ENCODE results near the gene P3R3URF. TPM values are rescaled to one million over a fixed set of nuclear protein-coding genes. Genes with fewer than 3 reads are reported as not detected.

Gene P3R3URF
- total and polyA plus RNA-seq, 9 of the 15 experiments (the other 6 are each of a cell fraction or from before 2014, with no cell fraction given), result not detected

DNA sequence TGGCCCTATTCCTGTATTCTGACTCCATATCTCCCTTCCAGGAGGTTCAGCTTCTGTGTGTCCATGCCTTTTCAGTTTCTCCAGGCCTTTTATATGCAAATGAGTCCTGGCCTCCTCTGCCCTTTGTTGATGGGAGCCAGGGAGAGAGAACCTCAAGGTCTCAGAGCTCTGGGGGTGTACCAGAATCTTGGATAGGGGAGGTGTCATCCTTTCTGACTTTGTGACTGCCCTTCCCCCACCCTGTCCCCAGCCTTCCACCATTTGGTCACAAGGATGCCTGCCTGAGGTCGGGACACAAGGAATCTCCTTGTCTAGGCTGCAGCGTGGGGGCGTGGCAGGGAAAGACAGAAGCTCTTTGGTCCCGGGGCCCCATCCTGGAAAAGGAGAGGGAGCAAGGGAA is 45.5 kb upstream of the P3R3URF start:
- TF ChIP-seq COPS2 (conservative IDR thresholded peaks at IDR 0.05), result no peak
- TF ChIP-seq ZNF174 (CRISPR knock-in tag; IDR thresholded peaks at IDR 0.05), result no peak
- TF ChIP-seq ZNF224 (CRISPR knock-in tag; IDR thresholded peaks at IDR 0.05), result no peak
- TF ChIP-seq ZNF583 (CRISPR knock-in tag; IDR thresholded peaks at IDR 0.05), result no peak
- no peak for TF ChIP-seq JUN (IDR thresholded peaks at IDR 0.05; ENCODE audit: borderline replicate concordance, low read depth, low read length)
- TF ChIP-seq JUN (CRISPR knock-in tag; IDR thresholded peaks at IDR 0.05; ENCODE audit: borderline replicate concordance), result no peak
- TF ChIP-seq, protein P1, sequence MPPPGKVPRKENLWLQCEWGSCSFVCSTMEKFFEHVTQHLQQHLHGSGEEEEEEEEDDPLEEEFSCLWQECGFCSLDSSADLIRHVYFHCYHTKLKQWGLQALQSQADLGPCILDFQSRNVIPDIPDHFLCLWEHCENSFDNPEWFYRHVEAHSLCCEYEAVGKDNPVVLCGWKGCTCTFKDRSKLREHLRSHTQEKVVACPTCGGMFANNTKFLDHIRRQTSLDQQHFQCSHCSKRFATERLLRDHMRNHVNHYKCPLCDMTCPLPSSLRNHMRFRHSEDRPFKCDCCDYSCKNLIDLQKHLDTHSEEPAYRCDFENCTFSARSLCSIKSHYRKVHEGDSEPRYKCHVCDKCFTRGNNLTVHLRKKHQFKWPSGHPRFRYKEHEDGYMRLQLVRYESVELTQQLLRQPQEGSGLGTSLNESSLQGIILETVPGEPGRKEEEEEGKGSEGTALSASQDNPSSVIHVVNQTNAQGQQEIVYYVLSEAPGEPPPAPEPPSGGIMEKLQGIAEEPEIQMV (tag; conservative IDR thresholded peaks at IDR 0.05; ENCODE audit: low read depth), result no peak
- TF ChIP-seq ZNF586 (CRISPR knock-in tag; conservative IDR thresholded peaks at IDR 0.05), result no peak
- TF ChIP-seq SIRT6 (IDR thresholded peaks at IDR 0.05; ENCODE audit: low read depth, low read length), result no peak
- no peak for TF ChIP-seq ZNF212 (CRISPR knock-in tag; IDR thresholded peaks at IDR 0.05)
- TF ChIP-seq, protein P2, sequence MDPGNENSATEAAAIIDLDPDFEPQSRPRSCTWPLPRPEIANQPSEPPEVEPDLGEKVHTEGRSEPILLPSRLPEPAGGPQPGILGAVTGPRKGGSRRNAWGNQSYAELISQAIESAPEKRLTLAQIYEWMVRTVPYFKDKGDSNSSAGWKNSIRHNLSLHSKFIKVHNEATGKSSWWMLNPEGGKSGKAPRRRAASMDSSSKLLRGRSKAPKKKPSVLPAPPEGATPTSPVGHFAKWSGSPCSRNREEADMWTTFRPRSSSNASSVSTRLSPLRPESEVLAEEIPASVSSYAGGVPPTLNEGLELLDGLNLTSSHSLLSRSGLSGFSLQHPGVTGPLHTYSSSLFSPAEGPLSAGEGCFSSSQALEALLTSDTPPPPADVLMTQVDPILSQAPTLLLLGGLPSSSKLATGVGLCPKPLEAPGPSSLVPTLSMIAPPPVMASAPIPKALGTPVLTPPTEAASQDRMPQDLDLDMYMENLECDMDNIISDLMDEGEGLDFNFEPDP (CRISPR knock-in tag; IDR thresholded peaks at IDR 0.05), result no peak
- TF ChIP-seq, protein P3, sequence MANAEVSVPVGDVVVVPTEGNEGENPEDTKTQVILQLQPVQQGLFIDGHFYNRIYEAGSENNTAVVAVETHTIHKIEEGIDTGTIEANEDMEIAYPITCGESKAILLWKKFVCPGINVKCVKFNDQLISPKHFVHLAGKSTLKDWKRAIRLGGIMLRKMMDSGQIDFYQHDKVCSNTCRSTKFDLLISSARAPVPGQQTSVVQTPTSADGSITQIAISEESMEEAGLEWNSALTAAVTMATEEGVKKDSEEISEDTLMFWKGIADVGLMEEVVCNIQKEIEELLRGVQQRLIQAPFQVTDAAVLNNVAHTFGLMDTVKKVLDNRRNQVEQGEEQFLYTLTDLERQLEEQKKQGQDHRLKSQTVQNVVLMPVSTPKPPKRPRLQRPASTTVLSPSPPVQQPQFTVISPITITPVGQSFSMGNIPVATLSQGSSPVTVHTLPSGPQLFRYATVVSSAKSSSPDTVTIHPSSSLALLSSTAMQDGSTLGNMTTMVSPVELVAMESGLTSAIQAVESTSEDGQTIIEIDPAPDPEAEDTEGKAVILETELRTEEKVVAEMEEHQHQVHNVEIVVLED (CRISPR knock-in tag; IDR thresholded peaks at IDR 0.05), result no peak
- TF ChIP-seq, protein P4, sequence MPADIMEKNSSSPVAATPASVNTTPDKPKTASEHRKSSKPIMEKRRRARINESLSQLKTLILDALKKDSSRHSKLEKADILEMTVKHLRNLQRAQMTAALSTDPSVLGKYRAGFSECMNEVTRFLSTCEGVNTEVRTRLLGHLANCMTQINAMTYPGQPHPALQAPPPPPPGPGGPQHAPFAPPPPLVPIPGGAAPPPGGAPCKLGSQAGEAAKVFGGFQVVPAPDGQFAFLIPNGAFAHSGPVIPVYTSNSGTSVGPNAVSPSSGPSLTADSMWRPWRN (IDR thresholded peaks at IDR 0.05; ENCODE audit: low read depth), result no peak
- no peaks in the 10 kb centered on the region for H3K9me3 ChIP-seq (replicated peaks; ENCODE audit: control insufficient read depth, insufficient read depth, low read depth, low read length)
- H3K4me3 ChIP-seq, result no peak overlapping the region
- H3K79me2 ChIP-seq (ENCODE audit: control insufficient read depth, insufficient read depth, low read length), result no peaks in the 10 kb centered on the region
- WGBS (ENCODE audit: insufficient coverage, low coverage, missing lambda C conversion rate), result 31% methylated on average over 4 of the region's 4 CpGs
- no peaks in the 10 kb centered on the region for H3K27me3 ChIP-seq (ENCODE audit: control insufficient read depth in 2 of 2, insufficient read depth in 2 of 2, low read length in 2 of 2)
- in situ Hi-C loops (cut with MboI) (no loop called here), intact Hi-C loops (cut with micrococcal nuclease) (loop anchor here (2.0 kb wide), 1 partner anchor 23 kb away; the partner anchor contains the start of gene POMGNT1)
- H3K9ac ChIP-seq (ENCODE audit: insufficient read depth in 1 of 2, low read depth in 2 of 2, low read length in 2 of 2), result 0 out of 4 replicates have a peak overlapping the region, but pooled peaks of 1 of the 2 experiments have one; percentile 12
- no peaks in the 10 kb centered on the region for H3K36me3 ChIP-seq (ENCODE audit: control insufficient read depth, insufficient read depth, low read length)
- no peaks in the 10 kb centered on the region for H4K20me1 ChIP-seq (replicated peaks; ENCODE audit: control insufficient read depth, insufficient read depth, low read length)
- no TSS peak for BruUV-seq (replicated peaks)
- DNase-seq (ENCODE audit: extremely low read depth in 1 of 4, low spot score in 3 of 4) (no peak), ATAC-seq (no peak), FAIRE-seq (no peak)
- ChIA-PET CTCF (ENCODE audit: low intra/inter-chr PET ratio) (interaction anchor here (3.6 to 4.6 kb wide), 2 partner anchors 42 to 185 kb away, joined by 32 to 44 read pairs; no protein-coding TSS in a partner anchor), POLR2A (interaction anchor here (0.7 to 3.3 kb wide), 7 partner anchors 11 to 176 kb away, joined by 3 to 19 read pairs (median 3); partner anchors contain the start of gene PIK3R3)
- peak overlapping the region; percentile 6; the same call in 1 of the 2 replicates for H2AFZ ChIP-seq (ENCODE audit: low read depth, low read length)
- no peak overlapping the region for H3K4me2 ChIP-seq (ENCODE audit: insufficient read depth, low read length)
- no peaks in the 10 kb centered on the region for H3K9me1 ChIP-seq (ENCODE audit: control insufficient read depth, insufficient read depth, low read length)
- H3K4me1 ChIP-seq (replicated peaks in 1 of 2; ENCODE audit: control insufficient read depth in 2 of 2, insufficient read depth in 2 of 2, low read length in 2 of 2), result peaks cover 0 to 5% of the 10 kb centered on the region in 2 experiments; a peak in 2 of 5 replicates
- H3K27ac ChIP-seq (ENCODE audit: extremely low read depth, low read depth, low read length), result no peak overlapping the region
